Measurements from ENCODE around the gene ATF3. TPM values are rescaled to one million over a fixed set of nuclear protein-coding genes. Genes with fewer than 3 reads are reported as not detected.
"Not testable (repeated sequence)": the region's sequence is repeated elsewhere in the genome, so short reads cannot be mapped to it uniquely, and the experiment has no call there.

The ATF3 gene
- polyA plus RNA-seq, 4 donors, result 7.8 to 46.3 (median 11.6) TPM

DNA sequence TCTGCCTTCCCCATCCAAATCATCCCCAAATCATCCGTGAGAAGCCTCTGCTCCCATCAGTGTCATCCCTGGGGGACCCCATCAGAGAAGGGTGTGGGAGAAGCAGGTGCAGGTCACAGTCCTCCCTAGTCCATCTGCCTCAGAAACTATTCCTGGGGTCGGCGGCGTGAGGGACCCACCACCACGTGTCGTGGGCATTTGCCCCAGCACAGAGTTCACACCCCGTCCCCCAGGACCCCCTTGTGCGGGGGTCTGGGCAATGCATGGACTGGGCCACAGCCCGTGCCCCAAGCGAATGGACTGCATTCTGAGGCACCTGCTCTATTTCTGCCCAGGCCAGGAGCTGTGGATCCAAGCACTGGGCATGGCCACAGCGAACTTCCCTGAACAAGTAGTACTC is 38.4 kb downstream of the ATF3 start:
- DNase-seq (ENCODE audit: low read depth in 4 of 4, low spot score in 2 of 4), result no peak

DNA sequence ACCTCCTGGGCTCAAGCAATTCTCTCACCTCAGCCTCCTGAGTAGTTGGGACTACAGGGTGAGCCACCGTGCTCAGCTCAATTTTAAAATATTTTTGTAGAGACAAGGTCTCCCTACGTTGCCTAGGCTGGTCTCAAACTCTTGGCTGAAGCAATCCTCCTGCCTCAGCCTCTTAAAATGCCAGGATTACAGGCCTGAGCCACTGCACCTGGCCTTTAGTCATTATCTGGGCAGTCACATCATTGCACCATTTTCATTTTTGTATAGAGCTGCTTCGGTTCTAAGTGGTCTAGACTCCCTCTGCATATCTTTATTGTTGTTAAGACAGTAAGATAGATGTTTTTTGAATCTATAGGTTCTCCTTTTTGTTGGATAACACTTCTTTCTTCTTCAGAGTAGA is 39.9 kb downstream of the ATF3 start:
- DNase-seq (ENCODE audit: low read depth in 4 of 4, low spot score in 2 of 4), result no peak

DNA sequence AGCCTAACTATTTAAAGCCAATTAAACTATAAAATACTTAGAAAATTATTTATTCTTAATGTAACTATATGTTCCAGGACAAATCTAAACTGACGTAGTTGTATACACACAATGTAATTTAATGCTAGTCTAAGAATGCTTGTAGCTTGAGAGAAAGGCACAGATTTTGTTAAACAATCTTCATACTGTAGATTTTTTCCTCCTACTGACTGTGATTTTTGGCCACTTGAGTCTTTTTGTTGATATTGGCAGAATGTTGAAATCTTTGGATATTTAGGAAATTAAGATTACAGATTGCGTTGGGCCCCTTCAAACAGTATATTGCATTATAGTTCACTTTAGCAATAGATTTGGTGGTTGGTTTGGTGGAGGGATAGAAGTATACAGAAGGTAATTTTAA is 40.5 kb downstream of the ATF3 start:
- no peak for DNase-seq (ENCODE audit: low read depth in 4 of 4, low spot score in 2 of 4)

DNA sequence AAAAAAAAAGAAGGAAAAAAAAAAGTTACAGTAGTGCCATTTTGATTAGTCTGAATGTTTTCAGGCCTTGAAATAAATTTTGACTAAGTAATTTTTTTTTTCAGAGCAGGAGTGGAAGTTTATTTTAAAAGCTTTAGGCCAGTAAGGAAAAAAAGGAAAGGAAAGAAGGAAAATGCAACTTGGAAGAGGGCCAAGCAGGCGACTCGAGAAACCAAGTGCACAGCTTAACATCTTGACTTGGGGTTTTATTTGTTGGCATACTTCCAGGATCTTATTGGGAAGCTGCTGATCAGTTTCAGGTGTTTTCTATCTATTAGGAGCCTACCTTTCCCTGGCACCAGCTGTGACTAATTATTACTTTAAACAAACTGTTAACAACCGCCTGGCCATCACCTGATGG is 41.7 kb downstream of the ATF3 start:
- DNase-seq (ENCODE audit: low read depth in 4 of 4, low spot score in 2 of 4), result no peak

DNA sequence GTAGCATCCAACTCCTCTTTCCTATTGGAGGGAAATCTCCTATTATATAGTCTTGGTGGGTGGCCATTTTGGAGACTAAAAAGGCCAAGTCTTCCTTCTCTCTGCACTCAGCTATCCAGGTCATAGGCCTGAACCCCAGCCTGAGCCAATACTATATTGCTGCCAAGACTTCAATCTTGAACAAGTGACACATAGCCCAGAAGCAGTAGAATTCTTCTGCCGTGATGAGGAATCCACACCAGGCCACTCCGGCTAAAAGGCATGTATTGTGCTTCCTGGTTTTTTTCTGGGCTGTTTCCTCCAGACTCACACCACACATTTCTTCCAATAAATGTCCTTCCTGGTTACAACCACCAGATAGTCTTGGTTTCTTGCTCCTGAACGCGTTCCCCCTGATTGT is 43.0 kb downstream of the ATF3 start:
- no peak for DNase-seq (ENCODE audit: low read depth in 4 of 4, low spot score in 2 of 4)

DNA sequence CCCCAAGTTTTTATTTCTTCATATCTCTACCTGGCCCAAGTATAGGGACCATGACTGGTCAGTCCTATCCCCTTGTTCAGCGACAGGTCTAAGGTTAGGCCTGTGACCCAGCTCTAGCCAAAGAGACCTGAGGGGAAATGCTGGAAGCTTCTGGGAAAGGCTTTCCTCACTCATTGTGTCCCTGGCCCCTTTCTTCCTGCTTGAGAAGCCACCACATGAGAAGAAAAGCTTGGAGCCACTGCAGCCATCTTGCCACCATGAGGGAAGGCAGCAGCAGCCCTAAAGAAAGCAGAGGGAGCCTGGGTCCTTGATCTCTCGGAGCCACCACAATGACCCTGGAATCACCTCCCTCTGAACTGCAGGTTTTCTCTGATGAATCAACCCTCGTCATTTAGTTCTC is 43.4 kb downstream of the ATF3 start:
- DNase-seq (ENCODE audit: low read depth in 4 of 4, low spot score in 2 of 4), result no peak

DNA sequence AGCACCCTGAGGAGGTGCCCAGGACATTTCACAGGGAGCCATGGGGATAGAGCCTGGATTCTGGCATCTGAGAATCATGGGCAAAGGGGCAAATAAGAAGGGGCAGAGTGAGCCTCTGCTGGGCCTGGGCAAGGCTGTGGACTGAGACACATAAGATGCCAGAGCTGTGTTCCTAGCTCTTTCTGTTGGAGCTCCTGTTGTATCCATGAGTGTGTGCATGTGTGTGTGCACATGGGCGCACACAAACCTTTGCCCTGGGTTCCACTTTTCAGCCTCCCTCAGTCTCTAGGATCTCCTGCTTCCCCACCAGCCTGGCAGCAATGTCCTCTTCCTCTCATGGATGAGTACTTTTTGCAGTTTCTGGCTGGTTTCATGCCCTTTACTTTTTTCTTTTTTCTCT is 44.0 kb downstream of the ATF3 start:
- DNase-seq (ENCODE audit: low read depth in 4 of 4, low spot score in 2 of 4), result no peak

DNA sequence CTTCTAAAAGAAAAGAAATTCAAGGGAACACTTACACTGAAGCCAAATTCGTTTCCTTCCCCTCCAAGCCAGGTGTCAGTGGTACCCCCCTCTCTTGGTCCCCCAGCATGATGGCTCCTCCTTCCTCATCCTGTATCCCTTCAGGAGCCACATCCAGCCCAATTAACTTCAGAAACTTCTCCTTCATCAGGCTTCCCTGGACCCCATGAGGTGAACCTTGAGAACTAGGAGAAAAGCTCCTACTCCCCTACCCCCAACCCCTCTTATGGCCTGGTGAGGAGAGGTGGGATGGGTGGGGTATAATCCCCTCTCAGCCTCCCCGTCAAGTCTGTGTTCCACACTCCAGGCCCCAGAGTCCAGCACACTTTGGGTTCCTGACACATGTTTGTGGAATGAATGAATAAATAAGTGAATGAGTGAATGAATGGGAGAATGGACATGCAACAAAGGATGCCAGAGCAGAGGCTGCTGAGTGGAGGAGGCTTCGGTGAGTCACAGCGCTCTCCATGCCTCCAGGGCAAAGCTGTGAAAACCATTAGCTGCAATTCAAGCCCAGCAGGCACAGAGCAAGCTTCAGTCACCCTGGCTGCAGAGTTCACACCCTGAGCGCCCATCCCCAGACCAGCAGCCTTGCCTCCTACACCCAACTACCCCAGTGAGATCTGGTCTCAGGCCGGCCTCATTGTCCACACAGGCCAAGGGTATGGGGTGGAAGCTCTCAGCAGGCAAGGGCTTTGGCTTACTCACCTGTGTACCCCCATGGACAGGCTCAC is 47.3 kb downstream of the ATF3 start:
- no peak for DNase-seq (ENCODE audit: low read depth in 4 of 4, low spot score in 2 of 4)

DNA sequence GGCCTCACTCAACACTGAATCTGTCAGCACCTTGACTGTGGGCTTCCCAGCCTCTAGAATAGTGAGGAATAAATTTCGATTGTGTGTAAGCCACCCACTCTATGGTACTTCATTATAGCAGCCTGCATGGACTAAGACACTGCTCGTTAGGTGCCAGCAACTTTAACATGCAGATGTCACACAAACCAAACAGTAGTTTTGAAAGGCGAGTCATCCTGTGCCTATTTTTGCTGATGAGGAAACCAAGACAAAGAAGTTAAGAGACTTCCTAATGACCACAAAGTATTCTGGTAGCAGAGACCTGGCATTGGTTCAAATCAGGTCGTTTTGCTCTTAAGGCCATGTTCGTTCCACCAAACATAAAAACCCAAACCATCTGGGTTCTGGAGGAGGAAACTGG is 48.2 kb downstream of the ATF3 start:
- DNase-seq (ENCODE audit: low read depth in 4 of 4, low spot score in 2 of 4), result no peak

DNA sequence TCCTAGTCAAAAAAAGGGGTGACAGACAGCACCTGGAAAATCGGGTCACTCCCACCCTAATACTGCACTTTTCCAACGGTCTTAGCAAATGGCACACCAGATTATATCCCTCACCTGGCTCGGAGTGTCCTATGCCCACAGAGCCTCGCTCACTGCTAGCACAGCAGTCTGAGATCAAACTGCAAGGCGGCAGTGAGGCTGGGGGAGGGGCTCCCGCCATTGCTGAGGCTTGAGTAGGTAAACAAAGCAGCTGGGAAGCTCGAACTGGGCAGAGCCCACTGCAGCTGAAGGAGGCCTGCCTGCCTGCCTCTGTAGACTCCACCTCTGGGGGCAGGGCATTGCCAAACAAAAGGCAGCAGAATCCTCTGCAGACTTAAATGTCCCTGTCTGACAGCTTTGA is 49.7 kb downstream of the ATF3 start:
- DNase-seq (ENCODE audit: low read depth in 4 of 4, low spot score in 2 of 4), result not testable (repeated sequence)

DNA sequence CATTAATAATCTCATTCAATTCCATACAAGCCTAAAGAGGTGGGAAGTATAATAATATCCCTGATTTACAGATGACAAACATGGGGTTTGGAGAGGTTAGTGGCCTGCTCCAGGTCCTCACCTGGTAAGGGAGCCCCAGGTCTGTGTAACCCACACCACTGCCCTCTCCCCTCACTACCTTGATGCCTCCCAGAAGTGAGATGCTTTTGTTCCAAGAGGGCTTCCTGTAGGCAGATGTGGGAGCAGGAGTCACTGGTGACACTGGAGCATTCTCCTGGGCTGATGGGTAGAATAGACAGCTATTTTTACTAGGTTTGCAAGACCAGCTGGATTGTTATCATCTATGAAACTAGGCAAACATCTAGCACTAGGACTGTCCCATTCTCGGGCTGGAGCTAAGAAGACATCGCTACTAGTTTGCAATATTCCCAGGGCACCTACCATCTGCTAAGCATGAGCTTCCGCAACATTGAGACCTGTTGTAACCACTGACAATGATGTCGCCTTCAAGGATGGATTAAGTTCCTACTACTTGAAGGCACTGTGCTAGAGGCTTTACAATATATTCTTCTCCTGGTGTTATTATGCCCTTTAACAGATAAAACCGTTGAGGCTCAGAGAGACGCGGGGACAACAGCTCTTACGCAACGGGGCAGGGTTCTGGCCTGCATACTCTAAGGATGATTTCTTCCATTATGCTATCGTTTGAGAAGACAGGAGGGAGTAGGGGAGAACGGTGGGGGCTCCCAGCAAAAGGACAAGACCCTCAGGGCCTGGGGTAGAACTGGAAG is 56.0 kb downstream of the ATF3 start:
- no peak for DNase-seq (ENCODE audit: low read depth in 4 of 4, low spot score in 2 of 4)

DNA sequence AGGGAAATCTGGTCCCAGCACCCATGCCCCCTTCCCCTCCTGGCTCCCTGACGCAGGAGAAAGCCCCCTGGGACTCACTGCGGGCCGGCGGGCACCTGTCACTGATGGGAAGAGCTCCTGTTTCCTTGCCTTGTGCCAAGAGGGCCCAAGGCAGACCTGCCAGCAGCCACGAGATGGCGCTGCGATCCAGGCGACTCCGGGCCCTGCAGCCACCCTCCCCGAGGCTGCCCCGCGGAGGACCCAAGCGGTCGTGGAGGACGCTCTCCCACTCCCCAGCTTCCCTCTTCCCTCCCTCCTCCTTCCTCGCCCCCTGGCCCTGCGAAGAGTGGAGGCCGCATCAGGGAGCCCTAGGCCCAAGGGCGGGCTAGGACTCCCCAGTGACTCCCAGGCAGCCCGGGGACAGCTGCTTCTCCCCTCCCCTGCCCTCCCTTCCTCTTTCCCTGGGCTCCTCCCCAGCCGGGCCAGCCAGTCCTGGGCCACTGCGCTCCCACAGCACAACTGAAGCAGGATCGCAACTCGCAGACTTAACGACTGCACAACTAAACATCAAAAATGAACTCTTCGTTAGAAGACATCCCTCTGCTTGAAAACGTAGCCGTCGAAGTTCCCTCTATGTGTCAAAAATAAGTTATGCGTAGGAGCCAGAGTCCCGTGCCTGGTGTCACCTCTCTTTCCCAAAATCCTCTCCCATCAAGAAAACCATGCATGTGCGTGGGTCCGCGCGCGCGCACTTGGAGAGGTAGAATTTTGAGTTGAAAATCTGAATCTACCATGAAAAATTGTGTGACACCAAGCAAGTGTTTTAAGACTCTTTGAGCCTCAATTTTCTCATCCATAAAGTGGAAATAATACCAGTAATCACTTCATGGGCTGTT is 56.9 kb downstream of the ATF3 start:
- peak; percentile 67 to 79 (median 74) for DNase-seq (ENCODE audit: low read depth in 4 of 4, low spot score in 2 of 4)

DNA sequence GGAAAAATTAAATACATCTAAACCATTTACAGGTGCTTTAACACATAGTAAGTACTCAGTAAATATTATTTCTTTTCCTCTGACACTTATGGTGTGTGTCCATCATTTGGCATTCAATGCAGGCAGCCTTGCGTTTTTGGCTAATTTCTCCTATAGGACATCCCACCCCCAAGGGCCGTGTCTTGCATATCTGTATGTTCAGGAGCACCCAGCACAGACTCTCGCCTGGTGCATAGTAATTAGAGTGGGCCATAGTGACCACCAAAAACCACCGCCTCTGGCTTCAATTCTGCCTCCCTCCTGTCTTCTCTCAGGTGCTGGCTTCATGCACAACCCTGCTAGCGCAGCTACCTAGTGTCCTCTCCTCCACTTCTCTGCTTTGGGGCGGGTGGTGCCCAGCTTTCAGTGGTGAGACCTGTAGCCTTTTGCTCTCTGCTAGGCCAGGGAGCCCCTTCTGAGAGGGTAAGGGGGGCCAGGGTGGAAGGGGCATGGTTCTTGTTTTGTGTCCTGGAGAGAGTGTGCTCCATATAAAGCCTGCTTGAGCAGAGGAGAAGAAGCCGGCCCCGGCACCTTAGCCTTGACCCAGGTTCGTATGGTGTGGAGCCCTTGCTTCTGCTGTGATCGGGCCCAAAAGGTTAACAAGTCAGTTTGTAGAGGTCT is 57.7 kb downstream of the ATF3 start:
- DNase-seq (ENCODE audit: low read depth in 4 of 4, low spot score in 2 of 4), result no peak

DNA sequence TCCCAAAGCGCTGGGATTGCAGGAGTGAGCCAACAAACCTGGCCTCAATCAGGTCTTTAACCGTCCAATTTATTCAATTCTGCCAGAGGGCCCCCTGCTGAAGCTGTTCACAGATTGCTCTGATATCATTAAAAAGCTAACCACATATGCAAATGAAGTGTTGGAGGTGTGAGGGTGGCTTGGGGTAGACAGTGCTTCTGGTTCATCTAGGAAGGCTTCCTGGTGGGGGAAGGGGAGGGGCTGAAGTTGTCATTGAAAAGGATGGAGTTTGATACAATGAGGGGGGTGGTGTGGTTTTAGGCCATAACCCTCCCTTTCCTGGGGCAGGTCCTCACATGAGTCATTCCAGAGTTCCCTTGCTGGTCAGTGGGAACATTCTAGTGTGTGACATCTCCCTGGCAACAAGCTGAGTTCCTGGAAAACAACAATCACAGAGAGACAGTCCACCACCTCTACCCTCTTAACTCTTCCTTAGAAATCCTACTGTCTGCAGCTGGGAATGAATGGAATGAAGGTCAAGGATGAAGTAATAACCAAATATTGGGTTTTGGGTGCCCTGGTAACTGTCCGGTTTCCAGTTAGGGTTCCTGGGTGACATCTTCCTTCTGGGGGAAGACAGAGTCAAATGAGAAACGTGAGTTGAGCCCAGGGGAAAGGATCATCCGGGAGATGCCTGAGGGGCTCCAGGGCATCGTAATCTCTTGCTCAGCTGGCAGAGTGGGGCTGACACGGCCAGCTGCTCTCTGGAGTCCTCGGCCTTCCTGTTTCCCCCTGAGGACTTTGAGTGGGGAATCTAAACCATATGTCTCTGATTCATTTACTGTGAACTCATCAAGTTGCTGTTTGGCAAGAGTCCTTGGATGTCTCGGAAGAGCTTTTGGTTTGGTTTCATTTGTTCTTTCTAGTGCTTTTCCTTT is 58.9 kb downstream of the ATF3 start:
- peak in 2 of 4 donors; percentile 23 to 36 for DNase-seq (ENCODE audit: low read depth in 4 of 4, low spot score in 2 of 4)

DNA sequence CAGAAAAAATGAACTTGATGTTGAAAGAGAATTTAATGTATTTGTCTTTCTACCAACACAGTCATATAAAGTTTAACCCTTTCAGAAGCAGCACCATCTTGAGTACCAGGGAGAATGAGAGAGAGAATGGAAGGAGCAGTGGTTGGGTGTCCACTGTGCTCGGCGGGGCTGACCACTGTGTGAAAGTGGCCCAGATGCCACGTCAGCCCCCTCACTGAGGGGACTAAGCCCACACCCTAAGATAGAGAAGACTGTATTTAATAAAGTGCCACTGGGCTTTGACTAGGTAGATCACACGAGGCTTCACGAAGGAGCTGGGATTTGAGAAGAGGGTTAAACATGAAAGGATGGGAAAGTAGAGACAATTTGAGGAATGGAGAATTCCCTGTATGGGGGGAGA is 59.9 kb downstream of the ATF3 start:
- DNase-seq (ENCODE audit: low read depth in 4 of 4, low spot score in 2 of 4), result no peak

DNA sequence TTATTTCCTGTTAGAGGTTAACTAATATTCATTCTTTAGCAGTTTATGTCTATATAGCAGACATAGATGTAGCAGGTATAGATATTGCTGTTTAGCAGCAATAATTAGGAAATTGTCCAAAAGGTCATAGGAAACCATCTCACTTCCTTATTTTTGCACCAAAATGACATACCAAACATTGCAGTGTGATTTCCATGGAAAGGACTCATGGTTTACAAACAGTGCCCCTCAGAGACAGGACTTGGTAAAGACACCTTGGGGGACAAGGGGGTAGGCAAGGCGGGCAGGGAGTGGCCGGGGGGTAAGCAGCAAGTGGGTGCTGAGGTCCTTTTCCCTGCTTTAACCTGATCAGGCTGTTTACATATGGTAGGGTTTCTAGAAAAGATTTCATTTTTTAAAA is 60.5 kb downstream of the ATF3 start:
- DNase-seq (ENCODE audit: low read depth in 4 of 4, low spot score in 2 of 4), result no peak

DNA sequence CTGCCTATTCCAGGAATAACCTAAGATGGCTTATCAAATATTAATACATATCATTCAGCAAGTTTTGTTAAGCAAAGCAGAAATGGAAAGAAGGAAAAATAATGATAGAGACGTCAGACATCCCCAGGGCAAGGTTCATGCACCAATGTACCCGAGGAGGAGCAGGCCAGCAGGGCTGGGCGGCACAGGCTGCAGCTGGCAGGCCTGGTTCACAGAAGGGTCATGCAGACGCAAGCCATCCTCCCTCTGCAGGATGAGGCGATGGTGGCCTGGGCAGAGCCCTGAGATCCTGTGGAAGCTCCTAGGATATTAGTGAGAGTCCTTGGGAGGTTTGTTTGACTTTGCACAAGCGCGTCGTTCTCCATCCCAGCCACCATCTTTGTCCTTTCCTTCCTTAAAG is 61.0 kb downstream of the ATF3 start:
- no peak for DNase-seq (ENCODE audit: low read depth in 4 of 4, low spot score in 2 of 4)

DNA sequence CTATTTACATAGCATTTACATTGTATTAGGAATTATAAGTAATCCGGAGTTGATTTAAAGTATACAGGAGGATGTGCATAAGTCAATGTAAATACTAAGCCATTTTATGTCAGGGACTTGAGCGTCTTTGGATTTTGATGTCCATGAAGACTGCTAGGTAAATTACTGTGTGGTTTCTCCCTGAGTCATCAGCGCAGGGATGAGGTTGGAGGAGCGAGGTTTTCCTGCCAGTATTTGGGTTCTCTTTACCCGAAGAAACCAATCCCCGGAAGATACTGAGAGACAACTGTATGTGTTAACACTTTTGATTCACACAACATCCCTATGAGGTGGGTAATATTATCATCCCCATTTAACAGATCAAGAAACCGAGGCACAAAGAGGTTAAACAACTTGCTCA is 61.7 kb downstream of the ATF3 start:
- DNase-seq (ENCODE audit: low read depth in 4 of 4, low spot score in 2 of 4), result no peak

Measured in left renal cortex interstitium (tissue), 4 donors.